Neural cell (in vitro differentiated cells): ENCODE data around the gene RFPL4AL1.
"Not testable (repeated sequence)": the region's sequence is repeated elsewhere in the genome, so short reads cannot be mapped to it uniquely, and the experiment has no call there.

Experiments used
- EP300 ChIP-seq: fragments of 450-650 bp; conservative IDR thresholded peaks from 2 replicates; pipeline ENCODE4 v1.6.1; 2014; ENCODE audit warnings: antibody characterized with exemption, mild to moderate bottlenecking, moderate library complexity; ENCODE audit not compliant: poor library complexity, severe bottlenecking
- EZH2 ChIP-seq: fragments of 200-600, 300-800 bp; shearing (Covaris generic), sonication (generic); IDR thresholded peaks from 2 replicates; pipeline ENCODE4 v1.6.1; 2014; ENCODE audit warnings: antibody characterized with exemption, low read length, borderline replicate concordance, mild to moderate bottlenecking; ENCODE audit not compliant: insufficient read depth, poor library complexity, severe bottlenecking
- MXI1 ChIP-seq: fragments of 450-650 bp; conservative IDR thresholded peaks from 2 replicates; pipeline ENCODE4 v1.6.1; 2014; ENCODE audit warnings: antibody characterized with exemption, mild to moderate bottlenecking; ENCODE audit not compliant: poor library complexity, severe bottlenecking
- TAF1 ChIP-seq: IDR thresholded peaks from 2 replicates; pipeline ENCODE4 v1.6.1; 2012; ENCODE audit warnings: low read depth
- TF ChIP-seq, protein P1 (sequence below): fragments of 450-650 bp; IDR thresholded peaks from 2 replicates; pipeline ENCODE4 v1.5.1; 2014; ENCODE audit warnings: antibody characterized with exemption, mild to moderate bottlenecking, moderate library complexity; ENCODE audit not compliant: poor library complexity, severe bottlenecking

GRCh38 chr19:55756808-55757207, 12.1 kb upstream of the RFPL4AL1 start:
- TF ChIP-seq, protein P1, sequence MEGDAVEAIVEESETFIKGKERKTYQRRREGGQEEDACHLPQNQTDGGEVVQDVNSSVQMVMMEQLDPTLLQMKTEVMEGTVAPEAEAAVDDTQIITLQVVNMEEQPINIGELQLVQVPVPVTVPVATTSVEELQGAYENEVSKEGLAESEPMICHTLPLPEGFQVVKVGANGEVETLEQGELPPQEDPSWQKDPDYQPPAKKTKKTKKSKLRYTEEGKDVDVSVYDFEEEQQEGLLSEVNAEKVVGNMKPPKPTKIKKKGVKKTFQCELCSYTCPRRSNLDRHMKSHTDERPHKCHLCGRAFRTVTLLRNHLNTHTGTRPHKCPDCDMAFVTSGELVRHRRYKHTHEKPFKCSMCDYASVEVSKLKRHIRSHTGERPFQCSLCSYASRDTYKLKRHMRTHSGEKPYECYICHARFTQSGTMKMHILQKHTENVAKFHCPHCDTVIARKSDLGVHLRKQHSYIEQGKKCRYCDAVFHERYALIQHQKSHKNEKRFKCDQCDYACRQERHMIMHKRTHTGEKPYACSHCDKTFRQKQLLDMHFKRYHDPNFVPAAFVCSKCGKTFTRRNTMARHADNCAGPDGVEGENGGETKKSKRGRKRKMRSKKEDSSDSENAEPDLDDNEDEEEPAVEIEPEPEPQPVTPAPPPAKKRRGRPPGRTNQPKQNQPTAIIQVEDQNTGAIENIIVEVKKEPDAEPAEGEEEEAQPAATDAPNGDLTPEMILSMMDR = not testable (repeated sequence)
- TF ChIP-seq MXI1, EZH2, TAF1, EP300: not testable (repeated sequence)
